Fibroblast of lung (primary cell): ENCODE results near the gene RANBP10. TPM values are rescaled to one million over a fixed set of nuclear protein-coding genes. Genes with fewer than 3 reads are reported as not detected.

Source experiments
- DNase-seq, 2 donors: peaks; one replicate each; pipeline versions ENCODE4 v3.0.0 to v3.0.0-alpha.2; 2010; ENCODE audit warnings: low read depth in 2 of 2
- H2AFZ ChIP-seq: 2 replicates; pipeline ENCODE4 v1.5.1; 2012; ENCODE audit warnings: low read length, control low read depth, inconsistent platforms
- H3K27ac ChIP-seq: 2 replicates; pipeline ENCODE4 v1.5.1; 2011; ENCODE audit warnings: low read length, control low read depth; ENCODE audit not compliant: insufficient read depth
- H3K27me3 ChIP-seq: 2 replicates; pipeline ENCODE4 v1.5.1; 2011; ENCODE audit warnings: mild to moderate bottlenecking, low read length; ENCODE audit not compliant: control insufficient read depth, insufficient read depth
- H3K36me3 ChIP-seq: 2 replicates; pipeline ENCODE4 v1.5.1; 2011; ENCODE audit warnings: low read length; ENCODE audit not compliant: control insufficient read depth, insufficient read depth
- H3K4me1 ChIP-seq: 2 replicates; pipeline ENCODE4 v1.5.1; 2011; ENCODE audit warnings: low read length; ENCODE audit not compliant: control insufficient read depth, insufficient read depth; ENCODE audit errors: extremely low read depth
- H3K4me2 ChIP-seq: 2 replicates; pipeline ENCODE4 v1.5.1; 2011; ENCODE audit warnings: low read length, control low read depth; ENCODE audit not compliant: insufficient read depth; ENCODE audit errors: extremely low read depth
- H3K4me3 ChIP-seq, 4 experiments: fragments of 200-600 bp in 1 of 4; sonication (generic) in 1 of 4; replicated peaks in 1 of 4; 2 replicates each; pipeline ENCODE4 v1.5.1; 2011 to 2016; ENCODE audit warnings: low read length in 4 of 4, low read depth in 3 of 4, mild to moderate bottlenecking in 3 of 4, control low read depth in 2 of 4, inconsistent platforms in 1 of 4, mixed read lengths in 1 of 4; ENCODE audit not compliant: insufficient read depth in 1 of 4; ENCODE audit errors: control extremely low read depth in 1 of 4
- H3K79me2 ChIP-seq: 2 replicates; pipeline ENCODE4 v1.5.1; 2012; ENCODE audit warnings: mild to moderate bottlenecking, low read length, inconsistent platforms; ENCODE audit not compliant: control insufficient read depth, insufficient read depth
- H3K9ac ChIP-seq: 2 replicates; pipeline ENCODE4 v1.5.1; 2011; ENCODE audit warnings: mild to moderate bottlenecking, low read length, control low read depth; ENCODE audit not compliant: insufficient read depth
- H3K9me3 ChIP-seq: 2 replicates; pipeline ENCODE4 v1.5.1; 2012; ENCODE audit warnings: low read depth, low read length; ENCODE audit not compliant: control insufficient read depth, insufficient read depth
- H4K20me1 ChIP-seq: 2 replicates; pipeline ENCODE4 v1.5.1; 2011; ENCODE audit warnings: low read length; ENCODE audit not compliant: control insufficient read depth, insufficient read depth; ENCODE audit errors: extremely low read depth
- EZH2 ChIP-seq: IDR thresholded peaks from 2 replicates; pipeline ENCODE4 v1.5.1; 2012; ENCODE audit warnings: low read length, control low read depth, mild to moderate bottlenecking; ENCODE audit errors: missing control alignments
- polyA plus RNA-seq, 2 donors: library from polyadenylated mRNA; depleted of rRNA in 1 of 2; stranded (reverse) in 1 of 2; unstranded in 1 of 2; fragments of >200 nt; gene quantifications; 2 replicates each; pipeline ENCODE4 v1.2.1, GENCODE V29; 2011 to 2012; ENCODE audit warnings: missing spikeins in 1 of 2
- total RNA-seq: library from RNA; depleted of rRNA; stranded (reverse); fragments of >200 nt; gene quantifications from 2 replicates; pipeline ENCODE4 v1.2.1, GENCODE V29; 2014
- TF ChIP-seq, protein P1 (sequence below), 2 donors: IDR thresholded peaks in 1 of 2; conservative IDR thresholded peaks in 1 of 2; 1 replicate in 1 of 2; 2 replicates in 1 of 2; pipeline ENCODE4 v1.5.1; 2011 to 2012; ENCODE audit warnings: low read length in 2 of 2, control low read depth in 1 of 2, inconsistent platforms in 1 of 2, low read depth in 1 of 2, mild to moderate bottlenecking in 1 of 2

Gene RANBP10
- total and polyA plus RNA-seq, 2 donors (not counting 1 experiment from before 2014, with no cell fraction given): 4.6 to 7.1 TPM

DNA sequence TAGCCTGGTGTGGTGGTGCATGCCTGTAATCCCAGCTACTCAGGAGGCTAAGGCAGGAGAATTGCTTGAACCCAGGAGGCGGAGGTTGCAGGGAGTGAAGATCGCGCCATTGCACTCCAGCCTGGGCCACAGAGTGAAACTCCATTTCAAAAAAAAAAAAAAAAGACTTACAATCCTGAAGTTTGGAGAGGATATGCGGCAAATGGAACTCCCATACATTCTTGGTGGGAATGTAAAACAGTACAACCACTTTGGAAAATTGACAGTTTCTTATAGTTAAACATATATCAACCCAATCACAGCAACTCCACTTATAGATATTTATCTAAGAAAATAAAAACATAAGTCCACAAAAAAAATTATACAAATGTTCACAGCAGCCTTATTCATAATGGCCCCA lies 99.2 kb downstream of the RANBP10 start:
- Histone ChIP-seq H3K4me1 (no peaks in the 10 kb centered on the region), H3K4me2 (no peak overlapping the region), H2AFZ (no peak overlapping the region), H4K20me1 (no peaks in the 10 kb centered on the region), H3K27ac (no peak overlapping the region), H3K27me3 (no peaks in the 10 kb centered on the region), H3K36me3 (no peaks in the 10 kb centered on the region), H3K9ac (no peak overlapping the region), H3K79me2 (no peaks in the 10 kb centered on the region), H3K9me3 (no peaks in the 10 kb centered on the region), H3K4me3 (no peak overlapping the region)
- TF ChIP-seq, protein P1, sequence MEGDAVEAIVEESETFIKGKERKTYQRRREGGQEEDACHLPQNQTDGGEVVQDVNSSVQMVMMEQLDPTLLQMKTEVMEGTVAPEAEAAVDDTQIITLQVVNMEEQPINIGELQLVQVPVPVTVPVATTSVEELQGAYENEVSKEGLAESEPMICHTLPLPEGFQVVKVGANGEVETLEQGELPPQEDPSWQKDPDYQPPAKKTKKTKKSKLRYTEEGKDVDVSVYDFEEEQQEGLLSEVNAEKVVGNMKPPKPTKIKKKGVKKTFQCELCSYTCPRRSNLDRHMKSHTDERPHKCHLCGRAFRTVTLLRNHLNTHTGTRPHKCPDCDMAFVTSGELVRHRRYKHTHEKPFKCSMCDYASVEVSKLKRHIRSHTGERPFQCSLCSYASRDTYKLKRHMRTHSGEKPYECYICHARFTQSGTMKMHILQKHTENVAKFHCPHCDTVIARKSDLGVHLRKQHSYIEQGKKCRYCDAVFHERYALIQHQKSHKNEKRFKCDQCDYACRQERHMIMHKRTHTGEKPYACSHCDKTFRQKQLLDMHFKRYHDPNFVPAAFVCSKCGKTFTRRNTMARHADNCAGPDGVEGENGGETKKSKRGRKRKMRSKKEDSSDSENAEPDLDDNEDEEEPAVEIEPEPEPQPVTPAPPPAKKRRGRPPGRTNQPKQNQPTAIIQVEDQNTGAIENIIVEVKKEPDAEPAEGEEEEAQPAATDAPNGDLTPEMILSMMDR (conservative IDR thresholded peaks at IDR 0.05 in 1 of 2, IDR thresholded peaks at IDR 0.05 in 1 of 2; ENCODE audit: low read depth in 1 of 2, low read length in 2 of 2): no peak
- TF ChIP-seq EZH2: no peak
- no peak for DNase-seq

DNA sequence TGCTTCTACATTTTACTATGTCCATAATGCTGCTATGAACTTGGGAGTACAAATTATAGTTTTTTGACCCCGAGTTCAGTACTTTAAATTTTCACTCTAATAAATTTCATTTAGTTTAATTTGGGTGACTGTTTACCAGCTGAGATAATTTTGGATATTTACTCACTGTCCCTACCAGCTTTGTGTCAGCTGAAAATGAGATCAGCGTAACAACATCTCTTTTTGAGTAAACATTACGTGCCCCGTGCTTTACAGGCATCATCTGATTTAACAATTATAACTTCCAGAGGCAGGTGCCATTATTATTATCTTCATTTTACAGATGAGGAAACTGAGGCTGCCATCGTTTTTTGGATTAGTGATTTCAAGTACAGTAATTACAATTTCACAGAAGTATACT lies 102.2 kb downstream of the RANBP10 start:
- Histone ChIP-seq H3K4me1 (no peaks in the 10 kb centered on the region), H3K79me2 (no peaks in the 10 kb centered on the region), H4K20me1 (no peaks in the 10 kb centered on the region), H3K4me3 (no peak overlapping the region), H3K36me3 (no peaks in the 10 kb centered on the region), H3K9ac (no peak overlapping the region), H2AFZ (no peak overlapping the region), H3K27ac (no peak overlapping the region), H3K4me2 (no peak overlapping the region), H3K27me3 (no peaks in the 10 kb centered on the region), H3K9me3 (no peaks in the 10 kb centered on the region)
- no peak for TF ChIP-seq EZH2
- TF ChIP-seq, protein P1 (conservative IDR thresholded peaks at IDR 0.05 in 1 of 2, IDR thresholded peaks at IDR 0.05 in 1 of 2; ENCODE audit: low read depth in 1 of 2, low read length in 2 of 2): no peak
- DNase-seq: no peak

DNA sequence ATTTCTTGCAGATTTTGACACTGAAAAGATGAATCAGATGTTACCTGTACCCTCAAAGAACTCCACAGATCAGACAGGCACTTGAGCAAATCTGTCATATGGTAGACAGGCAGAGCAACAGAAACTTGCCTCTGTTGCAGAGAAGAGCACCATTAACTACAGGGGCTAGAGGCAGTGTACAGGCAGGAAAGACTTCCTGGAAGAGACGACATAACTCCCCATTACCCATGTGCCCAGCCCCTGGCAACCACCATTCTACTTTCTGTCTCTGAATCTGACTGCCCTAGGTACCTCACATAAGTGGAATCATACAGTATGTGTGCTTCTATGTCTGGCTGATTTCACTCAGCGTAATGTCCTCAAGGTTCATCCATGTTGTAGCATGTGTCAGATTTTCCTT lies 102.7 kb downstream of the RANBP10 start:
- Histone ChIP-seq H3K9ac (no peak overlapping the region), H3K27me3 (no peaks in the 10 kb centered on the region), H3K9me3 (no peaks in the 10 kb centered on the region), H3K27ac (no peak overlapping the region), H3K4me1 (no peaks in the 10 kb centered on the region), H3K4me2 (no peak overlapping the region), H4K20me1 (no peaks in the 10 kb centered on the region), H2AFZ (no peak overlapping the region), H3K4me3 (no peak overlapping the region), H3K36me3 (no peaks in the 10 kb centered on the region), H3K79me2 (no peaks in the 10 kb centered on the region)
- no peak for DNase-seq
- TF ChIP-seq, protein P1 (conservative IDR thresholded peaks at IDR 0.05 in 1 of 2, IDR thresholded peaks at IDR 0.05 in 1 of 2; ENCODE audit: low read depth in 1 of 2, low read length in 2 of 2): no peak
- no peak for TF ChIP-seq EZH2
